Stimulated activated CD4-positive, alpha-beta T cell treated with anti-CD3 and anti-CD28 coated beads, TNF-alpha, amount 100 ng/mL, for 4 hours (primary cell): Measurements from ENCODE around the gene KCNQ1.

ENCODE experiments used
- DNase-seq, 3 experiments: peaks; one replicate each; pipeline ENCODE4 v3.0.0-alpha.2; 2020; ENCODE audit warnings: low read depth in 3 of 3

Gene KCNQ1

DNA sequence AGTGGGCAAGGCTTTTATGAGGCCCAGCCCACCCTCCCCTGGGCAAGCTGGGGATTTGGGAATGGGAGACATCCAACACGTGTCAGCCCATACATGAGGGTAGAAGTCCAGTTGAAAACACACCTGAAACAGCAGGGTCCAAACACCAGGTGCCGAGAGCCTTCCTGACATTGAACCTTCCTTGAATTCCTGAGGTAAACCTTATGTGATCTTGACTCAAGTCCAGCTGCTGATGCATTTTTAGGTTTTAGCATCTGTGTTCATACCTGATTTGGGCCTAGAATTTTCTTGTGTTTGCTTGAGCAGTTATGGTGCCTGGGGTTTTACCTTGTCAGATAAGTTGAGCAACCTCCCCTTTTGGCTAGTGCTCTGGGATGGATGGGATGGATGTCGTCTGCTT is 374.5 kb downstream of the KCNQ1 start:
- DNase-seq, result no peak

DNA sequence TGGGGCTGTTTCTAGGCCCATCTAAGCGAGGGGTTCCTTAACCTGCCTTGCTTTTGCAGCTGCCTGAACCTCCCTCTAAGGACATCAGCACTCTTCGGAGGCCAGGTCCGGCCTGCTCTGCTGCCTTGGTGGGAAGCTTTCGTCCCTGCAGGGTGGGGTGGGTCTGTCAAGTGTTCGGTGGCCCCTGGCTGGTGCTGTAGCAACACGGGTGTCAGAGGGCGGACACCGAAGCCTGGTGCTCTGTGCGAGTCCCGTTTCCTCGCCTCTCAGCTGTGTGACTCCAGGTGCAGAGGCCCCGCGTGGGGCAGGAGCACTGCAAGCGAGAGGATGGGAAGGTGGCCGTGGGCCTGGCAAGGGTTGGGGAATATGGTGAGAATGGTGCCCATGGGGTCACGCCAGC is 376.2 kb downstream of the KCNQ1 start:
- no peak for DNase-seq

DNA sequence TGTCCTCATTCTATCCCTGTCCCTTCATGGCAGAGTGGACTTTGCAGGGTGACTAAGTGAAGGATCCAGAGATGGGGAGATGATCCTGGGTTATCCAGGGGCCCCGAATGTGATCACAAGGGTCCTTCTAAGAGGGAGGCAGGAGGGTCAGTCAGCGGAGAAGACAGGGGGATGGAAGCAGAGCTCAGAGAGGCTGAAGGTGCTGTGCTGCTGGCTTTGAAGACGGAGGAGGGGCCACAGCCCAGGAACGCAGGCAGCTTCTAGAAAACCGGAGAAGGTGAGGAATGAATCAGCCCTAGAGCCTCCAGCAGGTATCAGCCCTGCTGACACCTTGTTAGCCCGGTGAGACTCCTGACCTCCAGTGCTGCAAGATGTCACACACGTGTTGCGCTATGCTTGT is 377.1 kb downstream of the KCNQ1 start:
- no peak for DNase-seq

DNA sequence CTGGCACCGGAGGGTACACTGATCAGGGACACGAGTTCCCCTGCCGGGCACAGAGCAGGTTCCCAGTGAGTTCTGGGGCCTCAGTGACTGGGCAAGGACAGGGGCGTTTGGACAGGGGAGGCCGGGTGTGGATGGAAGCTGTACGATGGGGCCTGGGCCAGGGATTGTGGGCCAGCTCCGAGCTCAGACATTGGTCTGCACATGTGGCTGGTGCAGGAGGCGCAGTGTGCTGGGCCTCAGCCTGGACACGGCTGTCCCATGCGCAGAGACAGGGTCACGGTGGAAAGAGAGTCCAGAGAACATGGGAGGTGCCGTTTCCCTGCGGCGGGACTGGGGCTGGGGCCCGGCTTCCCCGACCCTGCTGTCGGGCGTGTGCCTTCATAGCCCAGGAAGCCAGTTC is 380.0 kb downstream of the KCNQ1 start:
- DNase-seq, result no peak

DNA sequence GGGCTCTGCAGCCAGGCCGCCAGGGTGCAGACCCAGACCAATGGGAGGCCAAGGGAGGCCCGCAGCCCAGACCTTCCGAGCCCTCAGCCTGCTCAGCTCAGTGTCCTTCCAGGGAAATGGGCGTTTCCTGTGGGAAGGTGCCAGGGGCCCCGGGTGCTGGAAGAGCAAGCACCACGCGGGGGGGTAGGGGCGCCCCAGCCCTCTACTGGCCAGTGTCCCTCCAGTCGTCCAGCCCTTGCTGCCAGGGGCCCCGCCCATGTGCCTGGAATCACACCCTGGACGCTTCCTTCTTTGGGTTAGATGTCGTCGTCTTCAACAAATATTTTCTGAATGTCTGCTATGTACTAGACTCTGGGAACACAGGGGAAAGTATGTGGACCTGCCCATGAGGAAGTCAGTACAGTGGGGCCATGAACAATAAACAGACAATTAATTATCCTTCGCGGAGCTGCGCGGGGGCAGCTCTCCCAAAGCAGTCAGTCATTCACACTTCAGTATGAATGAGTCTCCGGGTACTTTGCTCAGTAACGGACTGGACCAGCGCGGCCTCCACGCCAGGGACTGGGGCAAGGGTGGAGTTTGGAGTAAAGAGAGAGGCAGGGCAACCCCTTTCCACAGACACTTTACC is 380.6 kb downstream of the KCNQ1 start:
- no peak for DNase-seq

DNA sequence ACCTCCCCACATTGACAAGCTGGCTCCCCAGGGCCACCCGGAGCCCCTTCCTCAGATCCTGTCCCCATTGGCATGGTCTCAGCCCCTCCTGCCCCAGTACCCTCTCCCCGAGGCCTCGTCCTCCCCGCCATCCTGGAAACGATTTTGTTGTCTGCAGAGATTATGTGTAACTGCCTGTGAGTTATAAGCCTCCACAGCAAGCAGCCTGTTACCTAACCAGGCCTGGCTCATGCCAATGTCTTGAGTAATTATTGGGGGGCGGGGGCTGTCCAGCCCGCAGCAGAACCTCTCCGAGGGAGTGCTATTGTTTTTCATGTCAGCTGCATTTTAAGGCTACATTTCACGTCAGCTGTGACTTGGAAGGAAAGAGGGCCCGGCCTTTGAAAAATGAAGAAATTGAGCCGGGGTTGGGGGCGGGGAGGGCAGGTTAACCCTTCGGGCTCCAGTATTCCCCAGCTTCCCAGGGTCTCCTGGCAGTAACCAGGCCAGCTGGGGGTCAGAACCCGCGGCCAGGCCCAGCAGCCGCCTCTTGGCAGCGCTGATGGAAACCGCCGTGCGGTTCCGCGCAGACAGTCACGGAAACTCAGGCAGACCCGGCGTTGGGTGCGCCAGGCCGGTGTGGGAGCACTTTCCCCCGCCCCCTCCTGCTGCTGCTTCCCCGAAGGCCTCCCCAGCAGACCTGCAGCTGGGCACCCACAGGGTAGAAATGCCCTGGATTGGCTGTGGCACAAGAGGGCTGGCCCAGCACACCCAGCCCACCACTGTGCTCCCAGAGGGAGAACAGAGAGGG is 381.3 kb downstream of the KCNQ1 start:
- no peak for DNase-seq

DNA sequence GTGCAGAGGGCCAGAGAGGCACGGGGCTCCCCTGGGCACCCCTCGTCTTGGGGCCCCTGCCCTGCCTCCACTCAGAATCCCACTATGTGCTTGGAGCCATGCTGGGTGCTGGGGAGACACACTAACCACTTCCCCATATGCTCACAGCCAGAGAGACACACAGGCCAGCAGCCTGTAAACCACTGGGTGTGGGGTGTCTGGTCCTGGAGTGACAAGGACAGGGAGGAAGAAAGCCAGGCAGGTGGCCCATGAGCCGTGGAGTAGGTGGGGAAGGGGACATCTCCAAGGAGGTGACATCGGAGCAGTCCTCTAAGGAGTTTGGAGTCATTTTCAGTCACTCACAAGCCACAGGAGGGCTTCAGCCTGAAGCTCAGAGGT is 381.9 kb downstream of the KCNQ1 start:
- DNase-seq, result no peak

DNA sequence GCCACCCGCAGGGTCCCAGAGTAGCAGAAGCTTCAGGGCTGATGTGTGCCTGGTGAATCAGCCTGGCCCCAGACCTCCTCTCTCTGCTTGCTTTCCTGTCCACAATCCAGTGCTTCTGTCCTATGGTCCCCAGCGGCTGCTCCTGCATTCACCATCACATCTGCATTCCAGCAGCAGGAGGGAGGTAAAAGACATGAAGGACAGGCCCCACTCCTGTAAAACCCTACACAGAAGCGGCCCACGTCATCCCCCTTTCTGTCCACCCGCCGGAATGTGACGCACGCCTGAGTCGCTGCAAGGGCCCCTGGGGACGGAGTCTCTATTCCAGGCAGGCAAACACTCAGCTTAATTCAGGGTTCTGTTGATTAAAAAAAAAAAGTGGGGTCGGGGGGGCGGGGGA is 382.4 kb downstream of the KCNQ1 start:
- DNase-seq, result no peak

DNA sequence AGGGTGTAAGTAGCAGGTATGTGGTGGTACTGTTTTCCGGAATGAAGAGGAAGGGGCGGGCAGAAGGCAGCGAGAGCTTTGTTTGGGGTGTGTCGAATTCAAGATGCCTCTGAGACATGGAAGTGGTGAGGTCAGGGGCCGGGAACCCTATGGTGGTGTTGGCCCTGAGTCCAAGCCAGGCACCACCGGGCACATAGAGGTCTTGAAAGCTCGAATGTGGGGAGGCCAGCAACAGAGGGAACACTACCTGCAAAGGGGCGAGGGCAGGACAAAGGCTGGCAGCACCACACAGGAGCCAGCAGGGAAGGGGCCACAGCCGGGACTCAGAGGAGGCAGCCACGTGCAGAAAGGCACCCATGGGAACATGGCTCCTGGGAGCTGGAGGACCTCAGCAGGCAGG is 383.0 kb downstream of the KCNQ1 start:
- no peak for DNase-seq

DNA sequence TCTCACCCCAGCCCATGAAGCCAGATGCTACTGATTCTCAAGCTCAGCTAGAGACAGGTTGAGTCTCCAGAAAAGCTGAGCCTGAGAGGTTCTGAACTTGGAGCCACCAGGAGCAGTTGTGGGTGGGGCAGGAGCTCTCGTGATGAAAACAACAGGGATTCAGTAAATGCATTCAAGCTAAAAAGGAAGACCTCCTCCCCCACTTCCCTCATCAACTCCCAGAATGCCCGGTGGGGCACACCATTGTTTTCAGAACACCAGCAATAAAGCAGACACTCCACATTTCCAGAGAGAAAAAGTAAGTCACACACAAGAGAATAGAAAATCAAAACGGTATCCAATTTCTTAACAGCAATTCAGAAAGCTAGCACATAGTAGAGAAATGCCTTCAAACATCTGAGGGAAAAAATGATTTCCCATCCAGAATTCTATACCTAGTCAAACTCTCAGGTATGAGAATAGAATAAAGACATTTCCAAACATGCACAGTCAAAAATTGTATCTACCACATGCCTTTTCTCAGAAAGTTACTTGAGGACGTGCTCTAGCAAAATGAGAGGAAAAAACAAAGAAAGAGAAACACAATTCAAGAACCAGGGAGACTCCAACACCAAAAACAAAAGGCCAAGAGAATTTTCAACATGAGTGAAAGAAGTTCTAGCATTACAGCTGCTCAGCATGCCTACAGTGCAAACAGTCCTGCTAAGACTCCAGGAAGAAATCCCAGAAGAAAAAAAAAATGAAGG is 383.9 kb downstream of the KCNQ1 start:
- no peak for DNase-seq

DNA sequence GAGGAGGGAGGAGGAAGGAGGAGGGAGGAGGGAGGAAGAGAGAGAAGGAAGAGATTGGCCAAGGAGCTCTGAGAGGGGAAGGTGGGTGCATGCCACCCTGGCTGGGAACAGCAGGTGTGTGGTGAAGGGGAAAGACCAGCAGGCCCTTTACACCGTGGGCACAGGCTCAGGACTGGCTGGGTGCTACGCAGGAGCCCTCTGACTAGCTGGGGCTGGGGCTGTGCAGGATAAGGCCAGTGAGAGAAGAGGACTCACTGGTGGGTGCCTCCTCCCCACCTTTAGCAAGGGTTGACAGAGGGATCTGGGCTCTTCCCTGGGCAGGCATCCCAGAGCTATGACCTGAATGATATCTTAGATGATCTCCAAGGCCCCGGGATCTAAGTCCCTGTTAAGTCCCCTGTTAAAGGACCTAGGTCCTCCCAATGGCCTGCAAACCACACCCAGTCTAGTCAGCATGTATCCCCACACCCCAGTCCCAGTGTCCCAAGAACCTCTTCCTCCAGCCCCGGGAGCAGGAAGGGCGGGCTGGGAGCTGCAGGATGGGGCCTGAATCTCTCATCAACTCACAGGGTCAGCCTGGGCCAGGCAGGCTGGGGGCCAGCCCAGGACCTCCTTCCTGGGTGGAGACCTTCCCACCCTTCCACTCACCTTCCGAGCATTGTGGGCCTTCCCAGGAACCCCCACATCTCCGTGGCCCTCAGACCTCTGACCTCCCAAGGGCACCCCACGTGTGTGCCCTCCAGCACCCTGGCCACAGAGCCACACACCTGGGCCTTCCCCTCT is 385.4 kb downstream of the KCNQ1 start:
- DNase-seq, result no peak

DNA sequence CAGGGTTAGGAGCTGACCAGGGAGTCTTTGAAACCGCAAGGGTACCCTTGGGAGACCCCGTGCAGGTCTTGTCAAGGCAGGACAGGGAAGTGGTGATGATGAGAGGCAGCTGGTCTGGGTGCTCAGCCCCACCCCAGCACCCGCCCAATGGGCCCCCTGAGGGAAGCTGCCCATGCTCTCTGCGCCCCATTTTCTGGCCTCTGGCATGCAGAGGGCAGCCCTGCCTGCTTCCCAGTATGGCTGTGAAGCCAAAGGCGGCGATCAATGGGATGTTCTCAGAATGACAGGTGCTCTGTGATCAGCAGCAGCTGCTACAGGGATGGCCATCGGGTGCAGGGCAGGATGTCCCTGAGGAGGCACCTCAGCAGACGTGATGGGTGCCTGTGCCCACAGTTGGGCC is 386.1 kb downstream of the KCNQ1 start:
- no peak for DNase-seq

DNA sequence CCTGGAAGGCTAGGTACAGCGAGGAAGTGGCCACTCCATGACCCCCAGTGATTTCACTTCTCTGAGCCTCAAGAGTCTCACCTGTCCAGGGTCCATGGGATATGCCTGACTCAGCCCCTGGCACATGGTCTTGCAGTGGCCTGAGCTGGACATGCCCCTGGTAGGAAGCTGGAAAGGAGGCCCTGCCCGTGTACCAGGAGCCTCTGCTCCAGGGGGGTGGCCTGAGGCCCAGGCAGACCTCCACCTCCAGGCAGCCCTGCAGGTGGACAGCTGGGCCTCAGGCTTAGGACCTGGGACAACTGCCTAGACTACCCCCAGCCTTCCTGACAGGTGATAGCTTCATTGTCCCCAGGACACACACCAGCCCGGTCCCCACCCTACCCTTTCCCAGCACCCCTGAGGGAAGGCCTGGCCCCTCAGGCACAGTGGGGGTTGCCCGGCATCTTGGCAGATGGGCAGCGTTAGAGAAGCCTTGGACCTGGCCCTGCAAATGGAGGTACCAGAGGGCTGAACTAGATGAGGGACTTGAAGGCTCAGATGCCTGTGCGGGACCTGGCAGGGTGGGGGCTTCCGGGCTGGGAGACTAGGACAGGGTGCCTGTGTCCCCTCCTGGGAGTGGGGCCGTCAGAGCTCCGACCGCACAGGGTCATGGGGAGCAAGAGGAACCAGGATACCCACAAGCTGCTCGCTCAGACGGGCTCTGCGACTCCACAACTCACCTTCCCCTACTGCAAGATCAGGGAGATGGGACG is 387.1 kb downstream of the KCNQ1 start:
- no peak for DNase-seq

DNA sequence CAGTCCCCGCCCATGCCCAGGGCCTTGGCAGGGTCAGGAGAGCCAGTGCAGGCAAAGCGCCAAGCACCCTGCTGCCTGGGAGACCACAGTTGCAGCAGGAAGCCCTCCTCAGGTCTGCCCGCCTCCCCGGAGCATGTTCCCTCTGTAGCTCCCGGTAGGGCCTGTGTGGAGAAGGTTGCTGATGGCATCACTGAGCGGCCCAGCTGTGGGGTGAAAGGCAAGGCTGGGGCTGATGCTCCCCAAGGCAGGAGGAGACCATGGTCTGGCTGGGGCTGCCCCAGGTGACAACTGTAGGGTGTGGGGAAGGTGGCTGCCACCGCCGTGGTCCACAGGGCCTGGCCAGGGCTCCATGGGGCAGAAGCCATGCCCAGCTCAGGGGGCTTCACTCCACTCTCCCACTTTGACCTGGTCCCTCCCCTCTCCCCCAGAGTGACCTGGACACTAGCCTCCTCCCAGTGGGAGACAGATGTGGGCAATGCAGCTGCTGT is 387.8 kb downstream of the KCNQ1 start:
- no peak for DNase-seq

DNA sequence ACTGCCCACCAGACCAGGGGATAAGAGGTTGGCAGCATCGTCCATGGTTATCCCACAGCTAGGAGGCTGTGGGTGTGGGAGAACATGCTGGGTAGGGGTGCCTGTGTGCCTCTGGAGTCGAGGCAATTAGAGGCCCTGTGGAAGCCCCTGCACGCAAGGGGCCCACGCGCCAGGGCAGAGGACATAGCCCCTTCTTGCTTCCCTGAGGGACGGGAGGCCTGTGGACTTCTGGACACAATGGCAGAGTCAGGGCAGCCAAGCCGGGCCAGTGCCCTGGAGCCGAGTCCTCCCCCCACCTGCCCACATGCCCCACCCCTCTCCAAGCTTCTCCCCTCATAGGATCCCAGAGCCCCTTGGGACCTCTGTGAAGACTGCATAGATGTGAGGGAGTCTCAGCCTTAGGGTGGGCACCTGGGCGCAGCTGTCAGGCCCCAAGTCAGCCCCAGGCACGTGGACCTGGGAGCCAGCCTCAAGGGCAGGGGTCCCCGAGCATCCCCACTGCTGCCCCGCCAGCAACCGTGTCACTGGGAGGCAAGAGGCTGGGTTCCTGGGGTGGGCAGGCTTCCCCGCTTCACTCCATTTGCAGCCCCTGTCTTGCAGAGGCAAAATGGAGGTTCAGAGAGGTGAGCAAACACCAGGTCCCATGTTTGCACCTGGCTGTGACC is 388.4 kb downstream of the KCNQ1 start:
- no peak for DNase-seq

DNA sequence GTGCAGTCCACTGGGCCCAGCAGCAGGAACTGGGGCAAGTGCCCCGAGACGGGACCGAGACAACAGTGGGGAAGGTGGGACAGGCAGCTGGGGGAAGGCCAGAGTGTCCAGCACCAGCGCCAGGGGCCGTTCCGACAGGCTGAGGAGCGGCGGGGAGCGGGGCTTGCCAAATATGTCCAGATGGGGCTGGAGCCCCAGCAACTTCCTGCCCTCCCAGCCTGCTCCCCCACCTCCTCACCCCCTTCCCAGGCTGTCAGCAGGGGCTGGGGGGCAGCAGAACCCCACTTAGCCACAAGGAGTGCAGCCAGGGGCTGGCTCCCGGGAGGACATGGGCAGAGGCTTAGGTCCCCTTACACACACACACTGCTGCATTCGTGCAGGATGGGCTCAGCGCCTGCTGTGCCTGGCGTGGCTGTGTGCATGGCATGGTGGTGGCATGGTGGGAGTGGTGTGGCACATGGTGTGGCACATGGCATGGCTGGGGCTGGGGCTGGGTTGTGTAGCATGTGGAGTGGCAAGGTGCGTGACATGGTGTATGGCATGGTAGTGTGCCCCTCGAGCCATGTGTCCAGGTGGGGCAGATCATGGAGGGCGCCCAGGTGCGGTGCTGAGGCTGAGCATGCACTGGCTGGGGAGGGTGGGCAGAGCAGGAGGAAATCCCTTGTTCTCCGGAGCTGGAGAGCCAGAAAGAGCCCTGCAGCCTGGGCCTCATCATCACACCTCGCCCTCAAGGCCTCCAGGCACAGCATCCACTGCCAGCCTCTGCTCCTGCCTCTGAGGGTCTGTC is 389.1 kb downstream of the KCNQ1 start:
- no peak for DNase-seq

DNA sequence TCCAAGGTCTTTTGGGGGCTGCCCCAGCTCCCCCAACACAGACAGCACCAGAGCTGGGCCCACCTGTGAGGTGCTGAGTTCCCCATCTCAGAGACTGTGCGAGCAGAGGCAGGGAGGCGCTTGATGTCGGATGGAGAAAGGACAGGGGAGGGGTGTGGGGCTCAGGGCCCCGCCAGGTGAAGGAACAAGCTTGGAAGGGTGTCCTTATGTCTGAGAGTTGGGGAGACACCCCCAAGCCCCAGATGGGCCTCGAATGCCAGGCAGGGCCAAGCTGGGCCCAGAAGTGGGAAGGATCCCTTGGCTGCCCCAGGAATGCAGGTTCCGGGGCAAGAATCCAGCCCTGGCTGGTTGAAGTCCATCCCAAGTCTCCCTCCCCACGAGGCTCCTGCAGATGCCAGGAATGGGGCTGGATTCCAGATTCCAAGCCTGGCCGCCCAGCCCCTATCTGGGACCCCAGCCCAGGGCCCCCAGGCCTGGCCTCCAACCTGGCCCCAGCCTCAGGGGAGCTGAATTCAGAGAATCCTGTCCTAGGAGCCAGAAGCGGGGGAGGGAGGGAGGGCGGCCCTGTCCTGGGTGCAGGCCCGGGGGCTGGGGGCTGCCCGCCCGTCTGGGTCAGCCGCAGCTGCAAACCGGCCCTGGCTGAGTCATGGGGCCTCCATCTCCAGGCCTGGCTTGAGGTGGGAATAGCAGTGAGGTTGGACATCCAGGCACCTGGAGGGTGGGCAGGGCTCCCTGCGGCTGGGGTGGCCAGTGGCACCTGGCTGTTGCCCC is 389.9 kb downstream of the KCNQ1 start:
- no peak for DNase-seq

DNA sequence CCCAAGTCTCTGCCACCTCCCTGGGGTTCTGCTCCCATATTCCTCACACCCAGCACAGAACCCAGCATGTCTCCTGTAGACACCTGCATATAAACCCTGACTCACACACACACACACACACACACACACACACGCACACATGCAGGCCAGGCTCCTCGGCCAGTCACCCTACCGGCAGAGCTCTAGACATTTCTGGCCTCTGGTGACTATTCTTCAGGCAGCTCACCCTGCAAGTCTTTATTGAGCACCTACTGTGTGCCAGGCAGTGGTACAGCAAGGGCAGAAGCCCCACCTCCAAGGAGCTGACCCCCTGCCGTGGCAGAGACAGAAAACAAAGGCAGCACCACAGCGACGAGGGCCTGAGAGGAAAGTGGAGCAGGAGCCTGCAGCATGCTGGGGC is 390.5 kb downstream of the KCNQ1 start:
- no peak for DNase-seq

DNA sequence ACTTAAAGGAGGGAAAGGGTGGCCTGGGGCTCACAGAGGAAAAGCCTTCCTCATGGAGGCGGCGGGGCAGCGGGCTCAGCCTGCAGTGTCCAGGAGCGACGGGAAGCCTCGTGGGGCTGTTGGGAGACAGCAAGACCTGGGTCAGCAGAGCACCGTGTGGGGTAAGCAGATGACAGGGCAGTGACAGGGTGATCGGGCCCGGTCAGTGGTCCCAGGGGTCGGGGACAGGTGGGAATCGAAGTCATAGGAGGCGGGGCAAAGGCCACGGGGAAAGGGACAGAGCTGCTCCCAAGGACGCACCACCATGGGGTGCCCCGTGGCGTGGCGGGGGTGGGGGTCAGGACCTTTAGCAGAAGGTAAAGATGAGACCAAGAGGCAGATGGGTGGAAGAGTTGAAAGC is 390.9 kb downstream of the KCNQ1 start:
- no peak for DNase-seq
